Testis (tissue), 3 donors: ENCODE data around the gene ING5. TPM values are rescaled to one million over a fixed set of nuclear protein-coding genes. Genes with fewer than 3 reads are reported as not detected.
"Not testable (repeated sequence)": the region's sequence is repeated elsewhere in the genome, so short reads cannot be mapped to it uniquely, and the experiment has no call there.

Source experiments
- DNase-seq: peaks from one replicate; pipeline ENCODE4 v3.0.0-alpha.2; 2019
- H3K27ac ChIP-seq, 2 donors: fragments of 200-600 bp; sonication (generic); one replicate each; pipeline ENCODE4 v1.5.1; 2019
- H3K27me3 ChIP-seq: fragments of 200-600 bp; sonication (generic); one replicate; pipeline ENCODE4 v1.5.1; 2019
- H3K36me3 ChIP-seq: fragments of 200-600 bp; sonication (generic); one replicate; pipeline ENCODE4 v1.5.1; 2017; ENCODE audit warnings: low read depth; ENCODE audit errors: missing control alignments
- H3K4me1 ChIP-seq: fragments of 200-600 bp; sonication (generic); one replicate; pipeline ENCODE4 v1.5.1; 2019
- H3K4me3 ChIP-seq, 2 donors: fragments of 200-600 bp; sonication (generic); one replicate each; pipeline ENCODE4 v1.5.1; 2017 to 2019
- H3K9me3 ChIP-seq: fragments of 200-600 bp; sonication (generic); one replicate; pipeline ENCODE4 v1.5.1; 2017
- CTCF ChIP-seq, 3 experiments: fragments of 450-650 bp in 2 of 3; fragments of 200-600 bp in 1 of 3; sonication (generic) in 1 of 3; IDR thresholded peaks; one replicate each; pipeline ENCODE4 v1.5.1; 2016 to 2019; ENCODE audit warnings: antibody characterized with exemption in 3 of 3, mild to moderate bottlenecking in 2 of 3, moderate library complexity in 1 of 3
- POLR2A ChIP-seq: fragments of 450-650 bp; IDR thresholded peaks from one replicate; pipeline ENCODE4 v1.6.1; 2017; ENCODE audit warnings: antibody characterized with exemption, mild to moderate bottlenecking, moderate library complexity
- WGBS, 2 donors: methylation state at CpG; one replicate each; pipeline ENCODE4 v1.1.5; 2018; 5-methylcytosine and 5-hydroxymethylcytosine counted together
- intact Hi-C: fragments of 100-400 bp; cut with DNase I; formaldehyde crosslinking; loops from one replicate; pipeline ENCODE4 v1.15.1; 2023; ENCODE audit warnings: low total_unique reads
- polyA plus RNA-seq: library from polyadenylated mRNA; stranded (reverse); fragments of 350-450 nt; fragmentation: Illumina TruSeq; extraction: RNeasy Lipid Tissue Mini Kit (QIAGEN cat#74804); gene quantifications from one replicate; pipeline ENCODE4 v1.2.3, GENCODE V29; 2014; ENCODE audit warnings: low read depth, low replicate concordance; ENCODE audit not compliant: insufficient read depth
- total RNA-seq, 2 donors: library from RNA; depleted of rRNA; stranded (reverse); fragments of >200 nt; gene quantifications; one replicate each; pipeline ENCODE4 v1.2.3, GENCODE V29; 2016

Gene ING5
- total and polyA plus RNA-seq, 3 donors from 2014 or later: 21.5 to 56.9 (median 44.5) TPM

- no peak for DNase-seq
- no peaks in the 10 kb centered on the region for H3K27me3 ChIP-seq
- no peaks in the 10 kb centered on the region for H3K4me1 ChIP-seq
- intact Hi-C loops: no loop called here
- H3K9me3 ChIP-seq: no peaks in the 10 kb centered on the region
- no peak overlapping the region for H3K27ac ChIP-seq
- no peak overlapping the region for H3K4me3 ChIP-seq
- no peaks in the 10 kb centered on the region for H3K36me3 ChIP-seq
- 74 to 81% methylated on average over 20 of the region's 20 CpGs for WGBS, 2 donors
- no peak for TF ChIP-seq POLR2A
- TF ChIP-seq CTCF (IDR thresholded peaks at IDR 0.05): no peak
Observed at GRCh38 chr2:241759067-241759807, 57.4 kb downstream of the ING5 start.

GRCh38 chr2:241759893-241760292 lies 58.1 kb downstream of the ING5 start:
- H3K4me1 ChIP-seq, H3K4me3 ChIP-seq, H3K36me3 ChIP-seq, H3K9me3 ChIP-seq, intact Hi-C loops, H3K27me3 ChIP-seq, DNase-seq, H3K27ac ChIP-seq: not testable (repeated sequence)
- WGBS, 2 donors: 79 to 86% methylated on average over 10 to 15 of the region's 16 CpGs

- TF ChIP-seq CTCF (IDR thresholded peaks at IDR 0.05) (no peak), POLR2A (no peak)
- H3K27me3 ChIP-seq: no peaks in the 10 kb centered on the region
Observed at GRCh38 chr2:241760301-241760771, 58.5 kb downstream of the ING5 start.

GRCh38 chr2:241762321-241762932 lies 60.6 kb downstream of the ING5 start:
- no peak overlapping the region for H3K27ac ChIP-seq
- no peaks in the 10 kb centered on the region for H3K27me3 ChIP-seq
- no peaks in the 10 kb centered on the region for H3K4me1 ChIP-seq
- no peak overlapping the region for H3K4me3 ChIP-seq
- TF ChIP-seq CTCF (IDR thresholded peaks at IDR 0.05): no peak
- no peak for DNase-seq
- H3K9me3 ChIP-seq: no peaks in the 10 kb centered on the region
- intact Hi-C loops: no loop called here
- WGBS, 2 donors: 86 to 91% methylated on average over 17 to 18 of the region's 18 CpGs
- H3K36me3 ChIP-seq: no peaks in the 10 kb centered on the region

More at GRCh38 chr2:241760301-241760771, 58.5 kb downstream of the ING5 start:
- H3K4me1 ChIP-seq: no peaks in the 10 kb centered on the region
- no peak for DNase-seq
- no peaks in the 10 kb centered on the region for H3K36me3 ChIP-seq
- H3K4me3 ChIP-seq: no peak overlapping the region
- H3K9me3 ChIP-seq: no peaks in the 10 kb centered on the region
- WGBS, 2 donors: 83 to 90% methylated on average over 13 to 17 of the region's 17 CpGs
- intact Hi-C loops: no loop called here
- H3K27ac ChIP-seq: no peak overlapping the region

- Histone ChIP-seq H3K27me3 (no peaks in the 10 kb centered on the region), H3K27ac (no peak overlapping the region), H3K9me3 (no peaks in the 10 kb centered on the region), H3K4me1 (no peaks in the 10 kb centered on the region), H3K4me3 (no peak overlapping the region), H3K36me3 (no peaks in the 10 kb centered on the region)
- intact Hi-C loops: no loop called here
- no peak for DNase-seq
- TF ChIP-seq CTCF (IDR thresholded peaks at IDR 0.05) (no peak), POLR2A (no peak)
- 91 to 92% methylated on average over 13 of the region's 13 CpGs for WGBS, 2 donors
Observed at GRCh38 chr2:241762933-241763369, 61.1 kb downstream of the ING5 start.
